ENCODE measurements around the gene EDIL3.
"Not testable (repeated sequence)": the region's sequence is repeated elsewhere in the genome, so short reads cannot be mapped to it uniquely, and the experiment has no call there.

EDIL3 gene

GRCh38 chr5:84160650-84161049 is 224.0 kb downstream of the EDIL3 start:
- not testable (repeated sequence) for DNase-seq

GRCh38 chr5:84149094-84149493 is 235.6 kb downstream of the EDIL3 start:
- no peak for DNase-seq

DNA sequence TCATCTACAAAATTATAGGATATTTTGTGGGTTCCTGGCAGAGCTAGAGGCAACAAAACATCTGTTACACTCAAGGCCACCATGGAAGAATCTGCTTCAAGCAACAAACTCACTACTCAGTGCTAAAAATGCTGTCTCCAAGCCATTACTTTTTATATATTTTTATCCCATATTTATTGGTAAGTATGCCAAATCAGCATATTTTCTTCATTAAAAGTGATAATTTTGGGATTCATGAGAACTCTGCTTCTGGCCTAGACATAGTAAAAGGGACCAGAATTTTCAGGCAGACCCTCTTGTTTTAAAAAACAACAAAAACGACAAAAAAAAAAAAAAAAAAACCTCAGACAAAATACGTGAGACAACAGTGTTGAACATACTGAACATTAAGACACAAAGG is 236.0 kb downstream of the EDIL3 start:
- no peak for DNase-seq

GRCh38 chr5:84137541-84137940 is 247.1 kb downstream of the EDIL3 start:
- DNase-seq: no peak

- DNase-seq: no peak
These were observed 253.3 kb downstream of the EDIL3 start for GRCh38 chr5:84131372-84131771.

GRCh38 chr5:84130006-84130580 is 254.6 kb downstream of the EDIL3 start:
- no peak for DNase-seq

- no peak for DNase-seq
These were observed 259.5 kb downstream of the EDIL3 start for GRCh38 chr5:84125216-84125615.

DNA sequence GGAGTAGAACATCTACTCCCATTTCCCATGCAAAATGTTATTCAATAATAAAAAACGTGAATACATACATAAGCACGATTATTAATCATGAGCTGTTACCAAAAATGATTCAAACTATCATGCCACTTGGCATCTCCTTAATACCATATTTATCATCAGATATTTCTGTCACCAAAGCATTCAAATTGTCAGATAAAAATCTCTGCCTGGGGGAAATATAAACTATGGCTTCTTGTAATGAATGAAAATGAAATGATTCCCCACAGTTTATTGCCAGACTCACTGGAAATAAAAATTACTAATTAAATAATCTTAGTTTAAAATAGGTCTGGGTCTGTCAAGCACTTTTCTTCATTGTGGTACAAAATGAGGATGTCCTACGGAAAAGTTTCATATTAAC is 265.4 kb downstream of the EDIL3 start:
- DNase-seq: no peak

- no peak for DNase-seq
These were observed 266.1 kb downstream of the EDIL3 start for GRCh38 chr5:84118551-84118950.

GRCh38 chr5:84115727-84116126 is 269.0 kb downstream of the EDIL3 start:
- no peak for DNase-seq

DNA sequence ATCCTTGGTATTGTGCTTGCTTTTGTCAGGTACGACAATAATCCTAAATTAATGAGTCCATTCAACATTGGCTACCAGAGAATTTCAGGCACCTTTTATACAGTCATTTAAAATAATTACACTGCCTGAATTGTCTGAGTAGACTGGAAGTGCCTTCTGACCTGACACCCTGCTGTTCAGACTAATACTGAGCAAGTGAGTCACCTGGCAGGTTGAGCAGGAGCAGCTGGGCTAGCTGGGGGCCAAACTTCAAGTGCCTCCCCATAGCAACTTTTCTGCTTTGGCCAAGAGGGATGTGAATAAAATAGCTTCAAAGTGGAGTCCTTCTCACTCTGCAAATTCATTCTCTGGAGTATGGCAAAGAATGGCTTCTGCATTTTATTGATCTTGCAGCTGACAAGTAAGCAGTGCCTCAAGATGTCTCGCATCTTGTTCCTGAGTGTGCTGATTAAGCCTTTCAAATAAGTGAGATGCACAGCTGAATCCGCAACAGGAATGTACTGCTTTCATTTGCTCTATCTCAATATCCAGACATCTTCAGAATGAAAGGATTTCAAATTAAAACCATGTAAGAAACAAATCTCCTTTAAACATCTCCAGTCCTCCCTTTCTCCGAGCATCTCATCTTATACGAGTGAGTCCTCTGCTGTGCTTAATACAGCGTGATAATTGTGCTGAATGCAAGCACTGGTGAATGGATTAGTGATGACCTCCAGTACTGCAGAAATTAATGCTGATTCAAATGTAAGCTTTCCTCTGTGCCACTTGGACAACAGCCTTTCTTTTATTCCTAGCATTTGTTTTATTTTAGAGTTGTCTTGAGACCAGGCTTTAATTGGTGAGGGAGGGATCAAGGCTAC is 271.2 kb downstream of the EDIL3 start:
- no peak for DNase-seq

GRCh38 chr5:84092738-84093137 is 291.9 kb downstream of the EDIL3 start:
- DNase-seq: no peak

DNA sequence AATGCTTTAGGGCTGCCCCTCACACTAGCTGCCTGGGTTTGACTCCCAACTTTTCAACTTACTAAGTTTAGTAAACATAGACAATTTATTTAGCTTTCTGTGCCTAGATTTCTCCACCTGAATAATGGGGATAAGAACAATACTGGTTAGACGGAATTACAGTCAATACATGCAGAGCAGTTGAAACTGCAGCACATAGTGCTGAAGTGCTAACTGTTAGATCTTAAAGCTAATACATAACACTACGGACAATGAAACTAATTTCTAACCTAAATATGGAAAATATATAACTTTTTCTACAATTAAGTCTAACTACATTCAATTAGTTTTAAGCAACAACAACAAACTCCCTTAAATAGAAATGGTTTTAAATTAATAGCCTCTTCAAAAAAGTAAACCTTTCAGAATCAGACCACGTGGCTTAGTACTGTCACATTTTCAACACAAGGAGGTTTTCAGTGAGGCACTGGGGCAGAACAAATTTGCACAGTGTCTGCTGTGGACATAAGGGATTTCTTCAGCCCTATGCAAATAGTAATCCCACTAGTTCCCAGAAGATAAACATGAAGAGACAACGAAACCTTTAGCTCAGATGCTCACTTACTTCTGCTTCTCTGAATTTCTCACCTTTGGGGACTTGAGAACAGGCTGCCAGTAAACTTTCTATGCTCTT is 293.4 kb downstream of the EDIL3 start:
- DNase-seq: no peak

DNA sequence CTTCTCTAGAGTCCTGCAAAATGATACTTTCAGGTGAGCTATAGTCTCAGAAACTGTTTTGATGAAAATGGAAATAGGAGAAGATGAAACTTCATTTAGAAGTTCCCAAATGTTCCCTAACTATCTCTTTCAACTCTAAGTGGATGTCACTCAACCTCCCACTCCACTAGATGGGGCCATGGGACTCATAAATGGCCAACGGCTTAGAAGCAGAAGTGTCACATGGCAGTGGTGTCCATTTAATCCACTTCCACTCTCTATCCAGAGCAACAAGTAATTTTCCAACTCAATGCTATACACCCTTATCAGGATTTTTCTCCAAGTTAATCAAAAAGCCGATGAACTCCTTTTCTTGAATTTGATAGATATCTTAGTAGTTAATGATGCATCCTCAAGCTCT is 295.7 kb downstream of the EDIL3 start:
- no peak for DNase-seq

GRCh38 chr5:84086511-84086910 is 298.2 kb downstream of the EDIL3 start:
- DNase-seq: no peak

- DNase-seq: no peak
These were observed 299.2 kb downstream of the EDIL3 start for GRCh38 chr5:84085387-84086041.

- no peak for DNase-seq
These were observed 303.8 kb downstream of the EDIL3 start for GRCh38 chr5:84080908-84081307.

GRCh38 chr5:84072339-84072738 is 312.3 kb downstream of the EDIL3 start:
- no peak for DNase-seq

DNA sequence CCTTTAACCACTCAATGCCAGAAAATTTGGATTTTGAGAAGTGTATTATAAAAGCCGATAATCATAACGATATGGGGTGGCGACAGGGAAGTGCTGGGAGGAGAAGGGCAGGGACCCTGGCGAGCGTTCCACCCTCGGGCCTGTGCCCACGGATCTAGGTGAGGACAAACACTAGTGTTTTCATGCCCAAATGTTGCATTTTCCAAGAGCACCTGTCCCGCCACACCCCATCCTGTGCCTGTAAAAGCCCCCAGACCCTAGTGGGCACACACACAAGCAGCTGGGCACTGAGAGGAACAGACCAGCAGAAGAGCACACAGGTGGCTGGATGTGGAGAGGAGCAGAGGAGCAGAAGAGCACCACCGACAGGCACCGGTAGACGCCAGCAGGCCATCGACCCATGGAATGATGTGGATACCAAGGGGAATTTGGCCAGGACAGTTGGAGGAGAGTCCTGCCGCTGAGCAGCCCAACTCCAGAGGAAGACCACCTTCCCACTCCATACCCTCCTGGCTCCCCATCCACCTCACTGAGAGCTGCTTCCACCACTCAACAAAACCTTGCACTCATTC is 315.0 kb downstream of the EDIL3 start:
- no peak for DNase-seq

- no peak for DNase-seq
These were observed 321.6 kb downstream of the EDIL3 start for GRCh38 chr5:84063041-84063440.

- DNase-seq: no peak
These were observed 325.0 kb downstream of the EDIL3 start for GRCh38 chr5:84059672-84060071.

DNA sequence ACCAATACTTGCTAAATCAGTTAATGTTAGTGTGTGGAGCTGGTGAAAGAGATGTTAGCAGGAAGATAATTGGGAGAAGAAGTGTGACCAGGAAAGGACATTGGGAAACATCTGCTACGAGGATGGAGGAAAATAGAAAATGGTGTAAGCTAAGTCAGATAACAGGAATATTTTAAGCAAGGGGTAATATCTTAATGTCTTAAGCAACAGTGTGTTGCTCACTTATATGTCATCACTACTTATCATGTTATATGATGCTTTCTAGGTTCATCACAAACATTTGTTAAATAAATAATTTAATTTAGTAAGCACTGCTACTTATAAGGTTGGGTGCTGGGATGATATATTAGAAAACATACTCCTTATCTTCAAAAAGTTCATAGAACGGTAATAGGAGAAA is 326.1 kb downstream of the EDIL3 start:
- no peak for DNase-seq

GRCh38 chr5:84057211-84057610 is 327.5 kb downstream of the EDIL3 start:
- DNase-seq: no peak
